ENCODE data around the gene NPC1.
"Not testable (repeated sequence)": the region's sequence is repeated elsewhere in the genome, so short reads cannot be mapped to it uniquely, and the experiment has no call there.

Gene NPC1

DNA sequence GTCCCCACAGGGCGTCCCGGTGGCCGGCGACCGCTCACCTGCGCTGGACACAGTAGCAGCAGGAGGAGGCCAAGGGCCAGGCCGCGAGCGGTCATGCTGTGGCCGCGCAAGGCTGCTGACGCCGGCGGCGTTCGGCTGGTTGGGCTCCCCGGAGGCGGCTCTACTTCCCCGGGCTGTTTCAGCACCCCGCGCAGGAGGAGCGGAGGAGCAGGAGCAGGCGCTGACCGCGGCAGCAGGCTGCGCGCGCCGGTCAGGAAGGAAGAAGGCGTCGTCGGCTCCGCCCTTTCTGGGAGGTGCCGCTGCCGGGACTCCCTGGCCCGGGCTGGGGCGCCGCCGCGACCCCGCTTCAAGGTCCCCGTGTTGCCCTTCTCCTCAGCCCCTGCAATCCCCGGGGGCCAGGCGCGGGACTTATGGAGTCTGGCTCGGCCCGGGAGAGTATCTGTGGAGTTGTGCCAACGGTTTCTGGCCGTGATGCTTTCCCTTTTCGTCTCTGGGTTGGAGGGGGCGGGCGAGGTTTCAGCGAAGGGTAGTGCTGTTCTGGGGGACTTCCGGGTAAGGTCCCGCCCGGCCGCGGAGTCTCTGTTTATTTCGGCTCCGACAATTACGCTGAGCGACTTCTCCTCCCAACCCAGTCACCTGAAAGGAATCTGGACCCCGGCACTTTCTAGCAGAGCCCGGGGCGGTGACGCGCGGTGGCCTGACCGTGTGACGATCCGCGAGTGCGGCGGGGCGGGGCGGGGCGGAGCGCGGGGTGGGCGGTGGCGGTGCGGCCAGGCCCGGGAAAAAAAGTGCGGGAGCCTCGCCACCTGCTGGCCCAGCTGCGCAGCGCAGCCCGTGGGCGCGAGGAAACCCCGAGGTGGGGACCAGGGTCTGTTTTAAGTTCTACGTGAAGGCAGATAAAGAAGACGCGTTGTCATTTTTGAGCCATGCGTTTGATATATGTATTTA lies at the start of gene NPC1:
NPC1 (minus strand) TSS at position 258 of the 948 bp plus-strand sequence; CDS start at position 95, 163 bp downstream.
- DNase-seq, result peak; percentile 93

DNA sequence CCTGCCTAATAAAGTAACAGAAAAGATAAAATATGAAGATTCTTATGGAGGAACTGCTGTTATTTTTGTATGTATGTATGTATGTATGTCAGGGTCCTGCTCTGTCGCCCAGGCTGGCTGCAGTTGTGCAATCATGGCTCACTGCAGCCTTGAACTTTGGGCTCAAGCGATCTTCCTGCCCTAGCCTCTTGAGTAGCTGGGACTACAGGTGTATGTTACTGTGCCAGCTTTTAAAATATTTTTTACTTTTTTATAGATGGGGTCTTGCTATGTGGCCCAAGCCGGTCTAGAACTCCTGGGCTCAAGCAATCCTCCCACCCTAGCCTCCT lies 49.7 kb upstream of the NPC1 start:
- DNase-seq, result no peak

DNA sequence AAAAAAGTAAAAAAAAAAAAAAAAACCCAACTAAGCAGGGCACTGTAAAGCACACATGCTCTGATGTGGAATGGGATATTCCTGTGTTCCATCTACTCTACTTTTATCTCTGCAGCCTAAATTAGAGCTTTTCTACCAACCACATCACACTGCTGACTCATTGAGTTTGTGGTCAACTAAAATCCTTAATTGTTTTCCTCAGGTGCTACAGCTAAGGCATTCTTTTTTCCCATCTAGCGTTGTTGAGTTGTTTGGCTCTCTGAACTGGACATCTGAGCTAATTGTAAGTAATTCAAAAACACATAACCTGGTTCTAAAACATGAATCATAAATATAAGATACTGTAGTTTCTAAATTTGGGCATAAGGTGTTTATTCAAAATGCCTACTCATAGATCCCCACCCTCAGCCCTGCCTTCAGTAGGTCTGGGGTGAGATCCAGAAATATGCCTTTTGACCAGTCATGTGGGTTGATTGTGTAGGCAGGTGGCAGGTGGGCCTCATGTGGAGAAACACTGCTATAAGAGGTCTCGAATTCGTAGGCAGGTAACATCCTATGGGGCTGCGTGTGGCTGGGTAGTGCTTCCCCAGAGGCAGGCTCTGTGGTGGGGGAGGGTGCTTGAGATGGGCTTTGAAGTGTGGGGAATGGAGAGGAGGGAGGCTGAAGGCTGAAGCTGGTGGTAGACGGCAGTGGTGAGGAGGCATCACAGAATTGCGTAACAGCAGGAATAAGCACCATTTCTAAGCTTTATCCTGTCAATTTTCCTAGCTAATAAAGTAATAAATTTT lies 49.2 kb upstream of the NPC1 start:
- DNase-seq, result no peak

DNA sequence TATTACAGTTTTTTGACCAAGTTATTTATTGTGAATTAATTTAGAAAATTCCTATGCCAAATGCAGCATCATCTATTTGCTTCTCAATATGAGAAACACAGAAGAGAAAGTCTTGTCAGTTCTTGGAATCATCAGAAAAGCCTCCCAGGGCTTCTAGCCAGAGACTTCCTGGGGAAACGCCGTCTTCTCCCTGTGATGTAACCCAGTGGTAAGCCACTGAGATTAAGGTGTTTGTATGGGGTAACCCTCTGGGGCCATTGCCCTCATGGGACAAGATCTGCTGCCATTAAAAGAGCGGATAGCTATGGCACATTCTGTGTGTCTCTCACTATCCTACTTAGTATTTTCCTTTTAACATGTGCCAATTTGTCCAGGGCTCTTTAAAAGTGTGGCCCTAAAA lies 48.4 kb upstream of the NPC1 start:
- no peak for DNase-seq

DNA sequence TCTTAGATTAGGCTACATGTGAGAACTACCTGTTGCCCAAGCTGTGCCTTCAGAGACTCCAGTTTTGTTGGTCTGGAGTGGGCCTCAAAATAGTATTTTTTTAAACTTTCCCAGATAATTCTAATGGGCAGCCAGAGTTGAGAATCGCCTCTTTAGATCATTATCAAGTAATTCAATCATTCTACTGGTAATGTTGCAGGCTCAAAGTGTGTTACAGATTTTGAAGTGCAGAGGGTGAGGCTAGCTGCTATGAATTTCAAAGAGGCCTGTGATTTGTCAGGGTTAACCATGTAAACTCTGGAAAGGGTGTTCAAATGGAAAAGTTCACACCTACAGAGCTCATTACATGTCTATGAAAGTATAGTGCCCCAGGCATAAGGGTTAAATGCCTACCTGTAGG lies 46.3 kb upstream of the NPC1 start:
- no peak for DNase-seq

DNA sequence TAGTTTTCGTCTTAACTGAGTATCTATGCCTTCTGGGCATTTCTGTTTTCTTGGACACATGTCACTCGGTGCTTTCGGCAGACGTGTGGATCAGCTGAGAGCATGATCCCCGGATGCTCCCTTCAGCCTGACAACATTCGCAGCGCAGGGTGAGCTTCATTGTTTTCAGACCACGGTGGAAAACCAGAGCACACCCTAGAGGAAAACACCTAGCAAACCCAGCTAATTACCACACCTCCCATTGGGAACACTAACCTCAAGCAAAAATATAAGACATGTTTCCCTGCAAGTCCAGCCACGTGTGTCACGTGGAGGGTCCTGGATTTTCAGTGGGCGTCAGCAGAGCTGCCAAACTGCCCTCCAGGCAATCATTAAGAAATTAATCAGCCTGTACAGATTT lies 45.4 kb upstream of the NPC1 start:
- DNase-seq, result no peak

DNA sequence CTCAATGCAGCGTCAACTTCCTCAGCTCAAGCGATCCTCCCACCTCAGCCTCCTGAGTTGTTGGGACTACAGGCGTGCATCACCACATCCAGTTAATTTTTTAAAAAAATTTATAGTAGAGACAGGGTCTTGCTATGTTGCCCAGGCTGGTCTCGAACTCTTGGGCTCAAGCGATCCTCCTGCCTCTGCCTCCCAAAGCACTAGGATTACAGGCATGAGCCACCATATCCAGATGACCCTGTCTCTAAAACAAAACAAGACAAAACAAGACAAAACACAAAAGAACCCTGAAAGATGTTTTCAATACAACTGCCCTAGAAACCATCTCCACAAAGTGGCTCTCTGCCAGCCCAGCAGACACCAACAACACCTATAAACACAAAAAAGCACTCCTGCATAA lies 45.0 kb upstream of the NPC1 start:
- no peak for DNase-seq

DNA sequence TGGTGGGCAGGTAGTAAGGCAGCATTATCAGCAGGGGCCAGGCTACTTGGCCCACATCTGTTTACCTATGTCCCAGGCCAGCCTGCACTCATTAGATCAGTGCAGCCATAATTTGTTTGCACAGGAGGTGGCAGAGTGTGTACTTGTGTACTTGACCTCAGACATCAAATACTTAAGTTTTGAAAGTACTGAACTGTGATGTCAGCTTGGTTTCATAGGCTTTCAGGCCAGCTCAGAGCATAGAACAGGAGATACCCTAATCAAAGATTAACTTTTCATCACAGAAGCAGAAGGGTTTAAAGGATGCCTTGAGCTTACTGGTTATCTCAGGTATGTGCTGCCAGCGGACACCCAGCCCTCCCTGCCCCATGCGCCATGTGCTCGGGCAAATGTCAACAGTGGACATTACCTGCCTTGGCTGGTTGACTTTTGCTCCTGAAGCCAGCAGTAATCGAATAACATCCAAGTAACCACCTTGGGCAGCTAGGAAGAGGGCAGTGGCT lies 43.2 kb upstream of the NPC1 start:
- DNase-seq, result no peak

DNA sequence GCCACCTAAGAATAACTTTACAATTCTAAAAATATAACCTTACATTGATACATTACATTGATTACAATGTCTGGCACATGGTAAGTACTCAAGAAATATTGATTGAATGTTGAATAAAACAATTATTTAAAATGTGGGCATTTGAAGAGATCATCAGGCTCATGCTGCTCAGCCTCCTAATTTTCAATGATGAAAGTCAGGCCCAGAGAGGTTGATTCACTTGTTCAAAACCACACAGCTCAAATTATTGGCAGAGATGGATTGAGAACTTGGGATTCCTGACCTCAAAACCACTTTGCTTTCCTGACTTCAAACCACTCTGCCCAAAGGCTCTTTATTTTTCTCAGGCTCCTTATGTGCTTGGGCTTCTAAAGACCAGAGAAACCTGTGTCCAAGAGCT lies 41.7 kb upstream of the NPC1 start:
- no peak for DNase-seq

DNA sequence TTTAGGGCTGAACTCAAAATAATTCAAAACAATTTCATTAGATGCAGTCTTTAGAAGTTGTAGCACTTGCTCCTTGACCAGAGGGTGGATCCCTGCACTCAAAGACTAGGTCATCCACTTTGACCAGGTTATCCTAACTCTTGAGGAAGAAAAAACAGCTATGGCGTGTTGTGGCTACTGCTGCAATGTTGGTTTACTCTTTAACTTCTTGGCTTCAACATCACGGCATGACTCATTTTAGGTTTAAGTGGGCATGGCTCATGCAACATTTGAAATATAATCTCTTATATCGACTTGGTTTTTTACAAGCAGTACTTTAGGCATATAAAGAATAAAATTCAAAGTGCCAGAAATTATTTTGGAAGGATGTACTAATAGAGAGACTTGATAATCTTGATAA lies 41.0 kb upstream of the NPC1 start:
- no peak for DNase-seq

DNA sequence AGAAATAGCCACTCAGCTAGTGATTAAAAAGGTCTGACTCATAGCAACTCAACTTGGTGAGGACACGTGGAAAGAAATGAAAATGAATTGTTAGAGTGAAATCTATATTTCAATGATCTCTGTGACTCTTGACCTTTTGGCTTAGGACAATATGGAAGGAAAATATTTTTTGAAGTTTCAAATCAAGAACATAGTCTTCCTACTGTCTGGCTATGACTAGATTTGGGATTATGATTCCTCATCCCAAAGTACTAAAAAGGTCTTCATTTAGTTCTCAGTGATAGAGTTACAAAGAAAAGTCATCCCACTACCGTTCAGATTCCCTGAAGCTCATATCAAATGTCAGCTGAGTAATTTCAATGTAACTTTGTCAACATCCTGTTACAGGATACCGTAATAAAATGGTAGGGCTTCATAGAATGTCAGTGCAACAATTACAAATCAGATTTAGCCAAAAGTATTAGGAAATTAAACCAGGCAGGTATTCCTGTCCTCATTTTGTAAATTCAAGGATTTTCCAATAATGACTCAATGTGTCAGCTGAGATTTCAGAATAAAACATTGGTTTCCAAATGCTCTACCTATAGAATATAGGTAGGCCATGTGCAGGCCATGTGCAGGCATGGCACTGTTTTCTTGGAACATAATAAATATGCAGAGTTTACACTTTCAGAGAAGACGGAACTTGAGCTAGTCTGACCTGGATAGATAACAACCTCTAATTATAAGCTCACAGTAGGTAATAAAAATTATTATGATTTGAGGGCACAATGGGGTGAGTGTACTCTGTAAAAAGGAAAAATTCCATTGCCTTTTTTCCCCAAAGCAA lies 40.4 kb upstream of the NPC1 start:
- no peak for DNase-seq

DNA sequence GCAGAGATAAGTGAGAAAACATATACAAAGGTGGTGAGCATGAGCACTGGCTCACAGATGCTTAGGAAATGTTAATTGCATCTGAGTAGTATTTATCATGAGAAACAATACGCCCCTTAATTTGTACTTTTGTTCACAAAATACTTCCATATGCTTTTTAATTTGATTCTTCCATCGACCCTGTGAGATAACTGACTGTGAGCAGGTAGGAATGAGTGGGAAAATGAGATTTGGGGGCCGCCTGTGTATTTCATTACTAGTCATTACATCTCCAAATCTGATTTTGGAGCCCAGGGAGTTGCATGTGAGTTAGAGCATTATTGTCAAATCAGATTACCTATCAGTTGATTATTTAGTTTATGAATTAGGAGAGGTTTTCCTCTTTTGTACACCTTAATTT lies 36.7 kb upstream of the NPC1 start:
- no peak for DNase-seq

DNA sequence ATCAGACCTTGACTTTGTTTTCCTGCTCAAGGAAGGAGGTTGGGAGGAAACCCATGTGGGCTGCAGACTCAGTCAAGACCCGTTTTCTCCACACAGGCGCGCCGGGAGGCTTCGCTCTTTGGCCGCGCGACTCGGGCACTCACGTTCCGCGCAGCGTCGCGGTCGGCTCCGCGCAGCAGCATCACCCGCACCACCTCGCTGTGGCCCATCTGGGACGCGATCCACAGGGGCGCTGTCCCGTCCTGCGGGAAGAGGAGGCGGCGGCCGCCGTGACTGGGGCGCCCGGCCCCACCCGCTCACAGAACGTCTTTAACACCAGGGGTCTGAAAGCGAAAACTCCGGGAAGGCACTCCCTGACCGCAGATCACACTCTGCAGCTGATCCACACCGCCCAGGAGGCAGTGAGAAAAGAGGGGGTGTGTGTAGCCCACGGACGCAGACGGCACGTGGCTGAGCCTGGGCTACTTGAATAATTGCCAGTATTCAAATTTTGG lies 33.1 kb upstream of the NPC1 start:
- DNase-seq, result no peak

DNA sequence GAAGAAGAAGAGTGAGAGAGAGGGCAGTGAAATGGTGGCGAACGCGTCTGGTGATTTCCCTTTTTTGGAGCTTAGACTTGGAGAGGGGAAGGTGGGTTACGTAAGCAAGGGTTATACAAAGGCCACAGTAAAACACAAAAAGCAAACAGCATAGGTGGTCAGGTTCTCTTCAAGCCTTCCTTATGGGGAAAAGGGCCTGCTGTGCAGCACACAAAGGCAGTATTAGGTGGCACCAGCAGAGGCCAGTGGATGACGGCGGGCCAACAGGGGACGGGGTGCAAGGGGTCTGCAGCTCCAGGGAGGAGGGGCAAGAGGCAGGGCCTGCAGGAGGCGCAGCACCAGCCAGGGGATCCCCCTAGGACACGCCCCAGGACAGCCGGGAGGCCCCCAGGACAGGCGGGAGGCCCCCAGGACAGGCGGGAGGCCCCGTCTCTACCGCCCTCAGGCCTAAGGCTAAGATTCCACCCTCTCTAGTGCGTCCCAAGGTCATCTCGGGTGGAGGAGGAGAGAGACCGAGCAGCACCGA lies 32.6 kb upstream of the NPC1 start:
- no peak for DNase-seq

DNA sequence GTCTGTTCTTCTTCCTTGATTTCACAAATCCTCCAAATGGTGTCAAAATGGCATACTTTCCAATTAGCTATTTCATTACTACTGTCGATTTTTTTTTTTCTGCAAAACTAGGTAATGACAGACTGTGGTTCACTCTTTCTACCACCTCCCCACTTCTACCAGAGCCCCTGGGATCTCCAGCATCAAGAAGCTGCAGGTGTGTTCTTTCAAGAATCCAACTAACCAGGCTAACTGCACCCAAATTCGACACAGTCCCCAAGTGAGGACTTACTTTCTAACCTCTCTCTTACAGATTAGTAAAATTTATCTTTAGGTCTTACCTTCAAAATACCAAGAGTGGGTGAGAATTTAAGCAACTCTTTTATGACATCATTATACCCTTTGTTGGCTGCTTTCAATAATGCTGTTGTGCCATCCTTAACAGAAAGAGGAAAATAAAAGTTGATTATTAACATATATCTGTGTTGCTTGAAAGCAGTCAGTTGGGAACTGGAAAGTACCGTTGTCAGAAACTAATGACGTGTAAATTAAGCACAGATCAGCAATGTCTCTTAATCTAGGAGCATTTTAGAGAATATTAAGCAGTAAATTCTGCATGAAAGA lies 31.2 kb upstream of the NPC1 start:
- no peak for DNase-seq

DNA sequence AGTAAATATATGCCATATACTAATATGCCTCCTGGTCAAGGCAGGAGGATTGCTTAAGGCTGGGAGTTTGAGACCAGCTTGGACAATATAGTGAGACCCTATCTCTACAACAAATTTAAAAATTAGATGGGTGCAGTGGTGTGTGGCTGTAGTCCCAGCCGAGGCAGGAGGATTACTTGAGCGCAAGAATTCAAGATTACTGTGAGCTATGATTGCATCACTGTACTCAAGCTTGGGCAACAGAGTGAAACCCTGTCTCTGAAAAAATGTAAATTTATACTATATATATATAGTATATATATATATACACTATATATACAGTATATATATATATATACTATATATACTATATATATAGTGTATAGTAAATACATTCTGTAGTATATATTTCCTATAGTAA lies 30.0 kb upstream of the NPC1 start:
- DNase-seq, result no peak

DNA sequence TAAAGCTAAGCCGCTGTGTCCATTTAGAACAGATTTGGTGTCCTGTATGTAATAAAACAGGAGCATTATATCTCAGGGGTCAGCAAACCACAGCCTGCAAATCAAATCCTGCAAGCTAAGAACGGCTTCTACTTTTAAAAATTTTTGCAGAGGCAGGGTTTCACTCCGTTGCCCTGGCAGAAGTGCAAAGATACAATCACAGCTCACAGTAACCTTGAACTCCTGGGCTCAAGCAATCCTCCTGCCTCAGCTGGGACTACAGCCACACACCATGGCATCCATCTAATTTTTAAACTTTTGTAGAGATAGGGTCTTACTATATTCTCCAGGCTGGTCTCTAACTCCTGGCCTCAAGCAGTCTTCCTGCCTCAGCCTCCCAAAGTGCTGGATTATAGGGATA lies 28.6 kb upstream of the NPC1 start:
- no peak for DNase-seq

DNA sequence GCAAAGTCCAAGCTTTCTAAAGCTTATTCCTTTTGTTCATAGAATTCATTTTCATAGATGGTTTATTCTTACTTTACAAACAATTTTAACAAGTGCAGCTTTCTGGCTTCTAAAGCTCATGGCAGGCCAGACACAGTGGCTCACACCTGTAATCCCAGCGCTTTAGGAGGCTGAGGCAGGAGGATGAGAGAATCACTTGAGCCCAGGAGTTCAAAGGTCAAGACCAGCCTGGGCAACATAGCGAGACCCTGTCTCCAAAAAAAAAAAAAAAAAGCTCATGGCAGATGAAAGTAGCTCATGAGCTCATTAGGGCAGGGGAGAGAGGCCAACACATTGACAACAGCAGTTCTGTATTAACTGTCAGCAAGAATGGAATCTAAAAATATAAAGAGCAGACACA lies 28.1 kb upstream of the NPC1 start:
- DNase-seq, result no peak

DNA sequence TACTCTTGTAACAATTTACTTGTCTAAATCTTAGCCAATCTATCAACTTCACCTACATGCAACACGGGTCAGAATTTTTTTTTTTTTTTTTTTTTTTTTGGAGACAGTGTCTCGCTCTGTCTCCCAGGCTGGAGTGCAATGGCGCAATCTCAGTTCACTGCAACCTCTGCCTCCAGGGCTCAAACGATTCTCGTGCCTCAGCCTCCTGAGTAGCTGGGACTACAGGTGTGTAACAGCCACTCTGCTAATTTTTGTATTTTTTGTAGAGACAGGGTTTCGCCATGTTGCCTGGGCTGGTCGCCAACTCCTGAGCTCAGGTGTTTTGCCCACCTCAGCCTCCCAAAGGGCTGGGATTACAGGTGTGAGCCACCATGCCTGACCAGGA lies 26.8 kb upstream of the NPC1 start:
- not testable (repeated sequence) for DNase-seq

DNA sequence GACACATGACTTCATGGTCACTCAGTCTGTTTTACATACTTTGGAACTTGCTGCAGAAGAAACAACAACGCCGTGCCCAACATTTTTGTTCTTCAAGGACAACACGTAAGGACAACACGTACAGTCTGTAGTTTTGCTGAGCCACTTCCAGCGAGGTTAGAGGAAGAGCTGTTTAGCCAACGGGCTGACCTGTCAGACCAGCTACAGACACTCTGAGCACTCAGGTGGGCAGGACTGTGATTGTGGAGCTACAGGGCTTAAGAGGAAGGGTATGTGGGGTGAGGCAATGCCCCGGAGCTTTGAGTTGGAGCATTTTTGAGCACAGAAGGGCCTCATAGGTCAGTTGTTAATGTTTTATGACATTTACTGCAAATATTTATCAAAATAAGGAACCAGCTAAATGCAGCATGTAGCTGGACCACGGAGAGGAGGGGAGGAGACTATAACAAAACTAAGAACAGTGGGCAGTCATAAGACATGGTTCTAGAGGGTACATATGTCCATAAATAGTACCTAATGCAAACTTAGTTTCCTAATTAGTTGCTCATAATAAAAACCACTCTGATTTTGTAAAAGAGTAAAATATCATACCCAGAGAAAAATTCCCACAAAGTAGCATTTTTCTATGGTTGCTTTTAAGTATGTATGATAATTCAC lies 26.3 kb upstream of the NPC1 start:
- DNase-seq, result no peak

DNA sequence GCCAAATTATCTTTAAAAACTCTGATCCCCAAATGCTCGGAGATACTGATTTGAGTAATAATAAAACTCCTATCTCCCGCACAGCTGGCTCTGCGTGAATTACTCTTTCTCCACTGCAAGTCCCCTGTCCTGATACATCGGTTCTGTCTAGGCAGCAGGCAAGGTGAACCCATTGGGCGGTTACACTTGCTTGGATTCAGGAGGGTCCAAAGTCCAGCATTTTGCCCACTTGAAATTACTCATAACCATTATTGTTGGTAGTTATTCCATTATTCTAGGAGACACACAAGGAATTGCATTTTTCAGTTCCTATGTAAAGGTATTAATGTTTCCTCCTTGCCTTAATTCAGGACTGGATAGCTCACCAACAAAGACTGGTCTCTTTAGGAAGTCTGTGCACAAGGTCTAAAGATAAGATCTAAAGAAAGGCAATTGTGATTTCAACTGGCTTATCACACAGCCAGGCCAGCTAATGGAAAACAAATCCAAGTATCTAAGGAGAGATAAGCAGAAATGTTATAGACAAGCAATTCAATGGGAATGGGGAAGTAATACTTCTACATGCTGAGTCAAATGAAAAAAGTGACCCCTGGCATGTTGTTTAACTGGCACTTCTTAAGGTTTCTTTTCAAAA lies 23.2 kb upstream of the NPC1 start:
- no peak for DNase-seq
